HFF-Myc (cell line): ENCODE results near the gene TRIP13.
A peak's percentile ranks its signal among the peaks of the same experiment; 100 is the strongest.
"Not testable (repeated sequence)": the region's sequence is repeated elsewhere in the genome, so short reads cannot be mapped to it uniquely, and the experiment has no call there.

ENCODE experiments used
- DNase-seq: peaks from one replicate; pipeline ENCODE4 v3.0.0-alpha.2; 2011; ENCODE audit warnings: low read depth; ENCODE audit errors: extremely low read depth
- H3K4me3 ChIP-seq: replicated peaks from 2 replicates; pipeline ENCODE4 v1.5.1; 2011; ENCODE audit warnings: low read depth, mild to moderate bottlenecking, control low read depth, low read length
- CTCF ChIP-seq: IDR thresholded peaks from 2 replicates; pipeline ENCODE4 v1.5.1; 2012; ENCODE audit warnings: mild to moderate bottlenecking, low read depth, low read length, control low read depth; ENCODE audit errors: missing control alignments

Gene TRIP13

DNA sequence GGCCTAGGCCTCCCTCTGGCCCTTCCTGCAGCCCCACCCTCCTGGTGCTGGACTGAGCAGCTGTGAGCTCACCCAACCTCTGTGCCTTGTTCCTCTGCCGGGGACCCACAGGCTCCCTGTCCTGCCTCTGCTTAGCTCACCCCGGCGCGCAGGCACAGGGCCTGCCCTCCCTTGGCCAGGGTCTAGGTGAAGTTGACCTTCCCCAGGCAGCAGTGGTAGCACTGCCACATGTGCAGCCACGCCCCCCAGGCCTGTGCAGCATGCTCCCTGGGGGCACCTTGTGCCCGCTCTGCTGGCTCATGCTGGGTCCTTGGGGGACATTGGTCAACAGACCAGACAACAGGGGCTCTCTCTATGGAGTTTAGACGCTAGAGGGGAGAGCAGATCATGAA, 18.1 kb downstream of the TRIP13 start:
- no peak for DNase-seq
- TF ChIP-seq CTCF, result no peak
- no peak overlapping the region for H3K4me3 ChIP-seq

- H3K4me3 ChIP-seq, result no peak overlapping the region
- no peak for DNase-seq
These were observed 18.9 kb downstream of the TRIP13 start for GRCh38 chr5:911601-912000.

GRCh38 chr5:912280-913091, 19.8 kb downstream of the TRIP13 start:
- no peak overlapping the region for H3K4me3 ChIP-seq
- TF ChIP-seq CTCF, result no peak
- DNase-seq, result peak; percentile 63

More at GRCh38 chr5:911601-912000, 18.9 kb downstream of the TRIP13 start:
- TF ChIP-seq CTCF, result no peak

DNA sequence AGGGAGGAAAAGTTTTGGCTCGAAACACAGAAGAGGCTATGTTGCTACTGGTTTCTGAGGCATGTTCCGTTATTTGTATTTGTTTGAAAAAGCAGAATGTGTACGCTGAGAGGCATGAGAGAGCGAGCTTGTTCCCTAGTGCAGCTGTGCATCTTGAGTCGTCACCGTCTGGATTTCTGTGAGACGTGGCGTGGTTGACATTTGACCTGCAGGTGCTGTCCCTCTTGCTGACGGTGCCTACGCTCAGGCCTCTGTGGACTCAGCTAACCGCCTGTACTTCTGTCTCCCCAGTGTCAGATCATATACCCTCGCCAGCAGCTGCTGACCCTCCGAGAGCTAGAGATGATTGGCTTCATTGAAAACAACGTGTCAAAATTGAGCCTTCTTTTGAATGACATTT, 21.5 kb downstream of the TRIP13 start:
- DNase-seq, result no peak
- no peak overlapping the region for H3K4me3 ChIP-seq
- no peak for TF ChIP-seq CTCF

- no peak for DNase-seq
- no peak for TF ChIP-seq CTCF
- no peak overlapping the region for H3K4me3 ChIP-seq
These were observed 21.9 kb downstream of the TRIP13 start for GRCh38 chr5:914612-915011.

GRCh38 chr5:915346-915745, 22.7 kb downstream of the TRIP13 start:
- DNase-seq, result not testable (repeated sequence)

GRCh38 chr5:915946-916345, 23.3 kb downstream of the TRIP13 start:
- no peak for TF ChIP-seq CTCF
- DNase-seq, result no peak
- no peak overlapping the region for H3K4me3 ChIP-seq

More at GRCh38 chr5:915346-915745, 22.7 kb downstream of the TRIP13 start:
- not testable (repeated sequence) for H3K4me3 ChIP-seq
